ENCODE results near the gene HMCES.

HMCES gene

GRCh38 chr3:129304146-129304961, 25.7 kb downstream of the HMCES start:
- DNase-seq (ENCODE audit: low read depth): no peak

- DNase-seq (ENCODE audit: low read depth): no peak
These were observed 26.2 kb downstream of the HMCES start for GRCh38 chr3:129304962-129305222.

- no peak for DNase-seq (ENCODE audit: low read depth)
These were observed 27.0 kb downstream of the HMCES start for GRCh38 chr3:129305592-129306091.

GRCh38 chr3:129308636-129309035, 30.0 kb downstream of the HMCES start:
- DNase-seq (ENCODE audit: low read depth): no peak

GRCh38 chr3:129310111-129311011, 31.7 kb downstream of the HMCES start:
- DNase-seq (ENCODE audit: low read depth): no peak

GRCh38 chr3:129311054-129311902, 32.6 kb downstream of the HMCES start:
- no peak for DNase-seq (ENCODE audit: low read depth)

GRCh38 chr3:129312021-129312639, 33.5 kb downstream of the HMCES start:
- no peak for DNase-seq (ENCODE audit: low read depth)

GRCh38 chr3:129312671-129313414, 34.2 kb downstream of the HMCES start:
- no peak for DNase-seq (ENCODE audit: low read depth)

- no peak for DNase-seq (ENCODE audit: low read depth)
These were observed 34.7 kb downstream of the HMCES start for GRCh38 chr3:129313415-129313664.

GRCh38 chr3:129313665-129314385, 35.2 kb downstream of the HMCES start:
- DNase-seq (ENCODE audit: low read depth): no peak

- no peak for DNase-seq (ENCODE audit: low read depth)
These were observed 35.9 kb downstream of the HMCES start for GRCh38 chr3:129314386-129315222.

- DNase-seq (ENCODE audit: low read depth): no peak
These were observed 36.7 kb downstream of the HMCES start for GRCh38 chr3:129315223-129315997.

GRCh38 chr3:129315998-129316247, 37.3 kb downstream of the HMCES start:
- no peak for DNase-seq (ENCODE audit: low read depth)

GRCh38 chr3:129316248-129317013, 37.8 kb downstream of the HMCES start:
- peak; percentile 87 for DNase-seq (ENCODE audit: low read depth)

GRCh38 chr3:129317014-129317771, 38.5 kb downstream of the HMCES start:
- DNase-seq (ENCODE audit: low read depth): no peak

- DNase-seq (ENCODE audit: low read depth): no peak
These were observed 39.2 kb downstream of the HMCES start for GRCh38 chr3:129317848-129318247.

GRCh38 chr3:129318921-129319320, 40.3 kb downstream of the HMCES start:
- no peak for DNase-seq (ENCODE audit: low read depth)

- no peak for DNase-seq (ENCODE audit: low read depth)
These were observed 41.6 kb downstream of the HMCES start for GRCh38 chr3:129320261-129320660.
